Panc1 (cell line): ENCODE data around the gene COX8A. TPM values are rescaled to one million over a fixed set of nuclear protein-coding genes. Genes with fewer than 3 reads are reported as not detected.

ENCODE experiments used
- ATAC-seq: fragments of 200-7000 bp; cut with Tn5 transposase; 2 replicates; pipeline ENCODE4 v1.9.1; 2020; ENCODE audit warnings: mild to moderate bottlenecking, moderate library complexity
- BruUV-seq: library from RNA; stranded (reverse); fragments of 400-500 nt; replicated peaks from 2 replicates; lab custom pipeline; 2021; lab: Mats Ljungman, UMichigan
- CTCF ChIA-PET: fragments of 300-600 bp; sonication (Branson Sonifier 250); formaldehyde crosslinking; loops from one replicate; lab custom pipeline; 2022; ENCODE audit warnings: antibody characterized with exemption; lab: Charles Lee
- POLR2A ChIA-PET: fragments of 300-600 bp; sonication (Branson Sonifier 250); formaldehyde crosslinking; loops from one replicate; lab custom pipeline; 2022; ENCODE audit warnings: antibody characterized with exemption; lab: Charles Lee
- DNase-seq: peaks from one replicate; pipeline ENCODE4 v3.0.0-alpha.2; 2010; ENCODE audit warnings: low read depth, low spot score
- H3K27ac ChIP-seq: 2 replicates; pipeline ENCODE4 v1.5.1; 2011; ENCODE audit warnings: mild to moderate bottlenecking, low read length, inconsistent platforms
- H3K27me3 ChIP-seq: fragments of 200-500 bp; sonication (Bioruptor generic); 2 replicates; pipeline ENCODE4 v1.6.0; 2014; ENCODE audit warnings: low read length, inconsistent platforms; ENCODE audit not compliant: control insufficient read depth, insufficient read depth
- H3K36me3 ChIP-seq: fragments of 200-500 bp; sonication (Bioruptor generic); 2 replicates; pipeline ENCODE4 v1.5.1; 2014; ENCODE audit warnings: inconsistent platforms, mild to moderate bottlenecking, low read length, moderate library complexity; ENCODE audit not compliant: control insufficient read depth, insufficient read depth
- H3K4me1 ChIP-seq: 2 replicates; pipeline ENCODE4 v1.5.1; 2011; ENCODE audit warnings: inconsistent platforms, mild to moderate bottlenecking, low read length, moderate library complexity; ENCODE audit not compliant: control insufficient read depth, insufficient read depth
- H3K4me3 ChIP-seq, 2 experiments: 2 replicates each; pipeline ENCODE4 v1.5.1; 2011 to 2012; ENCODE audit warnings: low read depth in 2 of 2, low read length in 2 of 2, mild to moderate bottlenecking in 2 of 2, inconsistent platforms in 1 of 2, moderate library complexity in 1 of 2
- H3K9me3 ChIP-seq: fragments of 200-500 bp; sonication (Bioruptor generic); 2 replicates; pipeline ENCODE4 v1.5.1; 2014; ENCODE audit warnings: low read depth, mild to moderate bottlenecking, inconsistent platforms, low read length, moderate library complexity; ENCODE audit not compliant: control insufficient read depth, insufficient read depth
- POLR2AphosphoS5 ChIP-seq: IDR thresholded peaks from 2 replicates; pipeline ENCODE4 v1.6.1; 2012; ENCODE audit warnings: mild to moderate bottlenecking, low read depth, low read length, moderate library complexity
- SIN3A ChIP-seq: IDR thresholded peaks from 2 replicates; pipeline ENCODE4 v1.6.1; 2012; ENCODE audit warnings: low read depth, mild to moderate bottlenecking, low read length, moderate library complexity, borderline replicate concordance; ENCODE audit not compliant: insufficient read depth
- TCF7L2 ChIP-seq: IDR thresholded peaks from 2 replicates; pipeline ENCODE4 v1.6.1; 2011; ENCODE audit warnings: mild to moderate bottlenecking, low read depth, low read length, inconsistent platforms
- in situ Hi-C: cut with HindIII; loops from 2 replicates; pipeline ENCODE4 v1.10.0; 2016; ENCODE audit warnings: low sequenced_read_pairs, low pct_unique_long_range_greater_than_20kb
- intact Hi-C: fragments of 100-400 bp; cut with micrococcal nuclease; formaldehyde crosslinking; loops from one replicate; pipeline ENCODE4 v1.10.0; 2022; ENCODE audit not compliant: unreplicated experiment
- total RNA-seq: library from RNA; stranded (reverse); gene quantifications from one replicate; pipeline ENCODE4 v1.2.1, GENCODE V29; 2021; ENCODE audit not compliant: unreplicated experiment
- TF ChIP-seq, protein P1 (sequence below): fragments of 450-650 bp; IDR thresholded peaks from 2 replicates; pipeline ENCODE4 v1.5.1; 2017; ENCODE audit warnings: mild to moderate bottlenecking
- TF ChIP-seq, protein P2 (sequence below), 2 experiments: IDR thresholded peaks; 2 replicates each; pipeline ENCODE4 v1.6.1; 2011 to 2012; ENCODE audit warnings: low read depth in 2 of 2, control low read depth in 1 of 2, low read length in 1 of 2, mild to moderate bottlenecking in 1 of 2, moderate library complexity in 1 of 2; ENCODE audit not compliant: insufficient read depth in 1 of 2

The COX8A gene
- total RNA-seq, 1 experiment from 2014 or later, result 613 TPM

DNA sequence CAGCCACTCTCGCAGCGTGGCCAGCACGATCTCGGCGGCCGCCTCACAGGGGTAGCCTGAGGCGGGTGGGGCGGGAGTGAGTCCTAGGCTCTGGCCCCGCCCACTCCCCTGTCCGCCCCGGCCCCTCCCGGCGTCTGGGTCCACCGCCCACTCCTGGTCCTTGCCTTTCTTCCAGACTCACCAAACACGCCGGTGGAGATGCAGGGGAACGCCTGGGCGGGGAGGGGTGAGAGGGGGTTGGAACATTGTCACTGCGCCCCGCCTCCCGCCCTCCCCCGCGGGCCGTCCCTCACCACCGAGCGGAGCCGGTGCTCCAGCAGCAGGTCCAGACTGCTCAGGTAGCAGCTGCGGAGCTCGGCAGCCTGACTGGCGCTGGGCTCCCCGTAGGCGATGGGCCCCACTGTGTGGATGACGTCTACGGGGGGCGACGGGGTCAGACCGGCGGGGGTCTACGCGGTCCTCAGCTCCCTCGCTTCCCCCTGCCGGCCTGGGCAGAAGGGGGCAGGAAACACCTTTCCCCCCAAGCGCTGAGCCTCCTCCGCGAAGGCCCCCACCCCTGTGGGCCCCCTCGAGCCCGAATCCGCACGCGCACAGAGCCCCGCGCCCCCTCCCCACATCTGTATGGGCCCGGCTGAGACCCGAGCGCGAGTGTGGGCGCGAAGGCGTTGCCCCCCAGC lies 25.1 kb downstream of the COX8A start:
- intact Hi-C loops, result no loop called here
- H3K27me3 ChIP-seq, result no peaks in the 10 kb centered on the region
- ChIA-PET POLR2A (interaction anchor here (0.7 kb wide), 1 partner anchor 38 kb away, joined by 3 read pairs; no protein-coding TSS in a partner anchor), CTCF (no interaction called here)
- no TSS peak for BruUV-seq
- H3K4me3 ChIP-seq, result no peak overlapping the region
- no peaks in the 10 kb centered on the region for H3K9me3 ChIP-seq
- H3K4me1 ChIP-seq, result peaks cover 47% of the 10 kb centered on the region
- peaks cover 2% of the 10 kb centered on the region; the same call in 1 of the 2 replicates for H3K36me3 ChIP-seq
- TF ChIP-seq, protein P1, sequence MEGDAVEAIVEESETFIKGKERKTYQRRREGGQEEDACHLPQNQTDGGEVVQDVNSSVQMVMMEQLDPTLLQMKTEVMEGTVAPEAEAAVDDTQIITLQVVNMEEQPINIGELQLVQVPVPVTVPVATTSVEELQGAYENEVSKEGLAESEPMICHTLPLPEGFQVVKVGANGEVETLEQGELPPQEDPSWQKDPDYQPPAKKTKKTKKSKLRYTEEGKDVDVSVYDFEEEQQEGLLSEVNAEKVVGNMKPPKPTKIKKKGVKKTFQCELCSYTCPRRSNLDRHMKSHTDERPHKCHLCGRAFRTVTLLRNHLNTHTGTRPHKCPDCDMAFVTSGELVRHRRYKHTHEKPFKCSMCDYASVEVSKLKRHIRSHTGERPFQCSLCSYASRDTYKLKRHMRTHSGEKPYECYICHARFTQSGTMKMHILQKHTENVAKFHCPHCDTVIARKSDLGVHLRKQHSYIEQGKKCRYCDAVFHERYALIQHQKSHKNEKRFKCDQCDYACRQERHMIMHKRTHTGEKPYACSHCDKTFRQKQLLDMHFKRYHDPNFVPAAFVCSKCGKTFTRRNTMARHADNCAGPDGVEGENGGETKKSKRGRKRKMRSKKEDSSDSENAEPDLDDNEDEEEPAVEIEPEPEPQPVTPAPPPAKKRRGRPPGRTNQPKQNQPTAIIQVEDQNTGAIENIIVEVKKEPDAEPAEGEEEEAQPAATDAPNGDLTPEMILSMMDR, result no peak
- no peak for TF ChIP-seq POLR2AphosphoS5
- TF ChIP-seq SIN3A, result no peak
- TF ChIP-seq TCF7L2, result no peak
- TF ChIP-seq, protein P2, sequence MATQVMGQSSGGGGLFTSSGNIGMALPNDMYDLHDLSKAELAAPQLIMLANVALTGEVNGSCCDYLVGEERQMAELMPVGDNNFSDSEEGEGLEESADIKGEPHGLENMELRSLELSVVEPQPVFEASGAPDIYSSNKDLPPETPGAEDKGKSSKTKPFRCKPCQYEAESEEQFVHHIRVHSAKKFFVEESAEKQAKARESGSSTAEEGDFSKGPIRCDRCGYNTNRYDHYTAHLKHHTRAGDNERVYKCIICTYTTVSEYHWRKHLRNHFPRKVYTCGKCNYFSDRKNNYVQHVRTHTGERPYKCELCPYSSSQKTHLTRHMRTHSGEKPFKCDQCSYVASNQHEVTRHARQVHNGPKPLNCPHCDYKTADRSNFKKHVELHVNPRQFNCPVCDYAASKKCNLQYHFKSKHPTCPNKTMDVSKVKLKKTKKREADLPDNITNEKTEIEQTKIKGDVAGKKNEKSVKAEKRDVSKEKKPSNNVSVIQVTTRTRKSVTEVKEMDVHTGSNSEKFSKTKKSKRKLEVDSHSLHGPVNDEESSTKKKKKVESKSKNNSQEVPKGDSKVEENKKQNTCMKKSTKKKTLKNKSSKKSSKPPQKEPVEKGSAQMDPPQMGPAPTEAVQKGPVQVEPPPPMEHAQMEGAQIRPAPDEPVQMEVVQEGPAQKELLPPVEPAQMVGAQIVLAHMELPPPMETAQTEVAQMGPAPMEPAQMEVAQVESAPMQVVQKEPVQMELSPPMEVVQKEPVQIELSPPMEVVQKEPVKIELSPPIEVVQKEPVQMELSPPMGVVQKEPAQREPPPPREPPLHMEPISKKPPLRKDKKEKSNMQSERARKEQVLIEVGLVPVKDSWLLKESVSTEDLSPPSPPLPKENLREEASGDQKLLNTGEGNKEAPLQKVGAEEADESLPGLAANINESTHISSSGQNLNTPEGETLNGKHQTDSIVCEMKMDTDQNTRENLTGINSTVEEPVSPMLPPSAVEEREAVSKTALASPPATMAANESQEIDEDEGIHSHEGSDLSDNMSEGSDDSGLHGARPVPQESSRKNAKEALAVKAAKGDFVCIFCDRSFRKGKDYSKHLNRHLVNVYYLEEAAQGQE (IDR thresholded peaks at IDR 0.05; ENCODE audit: insufficient read depth in 1 of 2, low read depth in 2 of 2, low read length in 1 of 2), result no peak
- DNase-seq (no peak), ATAC-seq (peak; percentile 64)
- in situ Hi-C loops, result loop anchor here (10.0 kb wide), 1 partner anchor 75 kb away; no protein-coding TSS in a partner anchor
- no peak overlapping the region for H3K27ac ChIP-seq

DNA sequence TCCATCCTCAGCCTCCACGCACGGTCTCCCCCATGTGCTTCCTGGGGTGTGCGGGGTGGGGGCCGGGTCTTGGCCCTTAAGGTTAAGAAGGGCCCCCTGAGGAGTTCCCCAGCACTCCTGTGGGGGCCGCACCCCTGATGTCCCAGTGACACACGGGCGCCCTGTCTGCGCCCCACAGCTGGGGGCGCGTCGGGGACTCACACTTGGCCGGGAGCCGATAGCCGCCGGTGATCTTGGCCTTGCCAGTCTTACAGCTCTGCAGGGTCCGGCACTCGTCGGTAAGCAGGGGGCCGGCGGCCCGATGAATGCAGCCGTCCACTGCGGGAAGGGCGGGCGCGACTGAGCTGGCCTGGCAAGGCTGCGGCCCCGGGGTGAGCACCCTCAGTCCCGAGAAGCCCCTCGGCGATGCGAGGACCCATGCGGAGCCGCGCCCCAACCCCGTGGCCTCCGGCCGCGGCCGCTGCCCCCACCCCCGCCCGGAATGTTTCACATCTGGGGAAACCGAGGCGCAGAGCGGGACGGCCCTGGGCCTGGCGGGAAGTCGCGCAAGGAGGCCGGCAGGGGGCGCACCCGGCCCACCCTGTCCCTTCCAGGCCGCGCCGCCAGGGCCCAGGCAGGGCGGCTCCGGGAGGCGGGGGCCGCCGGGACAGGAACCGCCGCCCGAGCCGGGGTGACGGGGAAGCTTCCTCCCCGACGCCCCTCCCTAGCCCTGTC lies 25.8 kb downstream of the COX8A start:
- intact Hi-C loops (no loop called here), in situ Hi-C loops (loop anchor here (10.0 kb wide), 1 partner anchor 75 kb away; no protein-coding TSS in a partner anchor)
- Histone ChIP-seq H3K4me3 (no peak overlapping the region), H3K27ac (no peak overlapping the region), H3K4me1 (peaks cover 50% of the 10 kb centered on the region), H3K9me3 (no peaks in the 10 kb centered on the region), H3K36me3 (no peaks in the 10 kb centered on the region), H3K27me3 (no peaks in the 10 kb centered on the region)
- no peak for ATAC-seq
- BruUV-seq, result no TSS peak
- DNase-seq, result no peak
- POLR2A ChIA-PET, result no interaction called here
- TF ChIP-seq, protein P2 (IDR thresholded peaks at IDR 0.05; ENCODE audit: insufficient read depth in 1 of 2, low read depth in 2 of 2, low read length in 1 of 2), result no peak
- TF ChIP-seq, protein P1, result peak; percentile 73
- CTCF ChIA-PET, result no interaction called here
